ENCODE measurements around the gene SH3PXD2A. TPM values are rescaled to one million over a fixed set of nuclear protein-coding genes. Genes with fewer than 3 reads are reported as not detected.
"Not testable (repeated sequence)": the region's sequence is repeated elsewhere in the genome, so short reads cannot be mapped to it uniquely, and the experiment has no call there.

SH3PXD2A gene
- total RNA-seq, 1 experiment from 2014 or later = 3.1 TPM

DNA sequence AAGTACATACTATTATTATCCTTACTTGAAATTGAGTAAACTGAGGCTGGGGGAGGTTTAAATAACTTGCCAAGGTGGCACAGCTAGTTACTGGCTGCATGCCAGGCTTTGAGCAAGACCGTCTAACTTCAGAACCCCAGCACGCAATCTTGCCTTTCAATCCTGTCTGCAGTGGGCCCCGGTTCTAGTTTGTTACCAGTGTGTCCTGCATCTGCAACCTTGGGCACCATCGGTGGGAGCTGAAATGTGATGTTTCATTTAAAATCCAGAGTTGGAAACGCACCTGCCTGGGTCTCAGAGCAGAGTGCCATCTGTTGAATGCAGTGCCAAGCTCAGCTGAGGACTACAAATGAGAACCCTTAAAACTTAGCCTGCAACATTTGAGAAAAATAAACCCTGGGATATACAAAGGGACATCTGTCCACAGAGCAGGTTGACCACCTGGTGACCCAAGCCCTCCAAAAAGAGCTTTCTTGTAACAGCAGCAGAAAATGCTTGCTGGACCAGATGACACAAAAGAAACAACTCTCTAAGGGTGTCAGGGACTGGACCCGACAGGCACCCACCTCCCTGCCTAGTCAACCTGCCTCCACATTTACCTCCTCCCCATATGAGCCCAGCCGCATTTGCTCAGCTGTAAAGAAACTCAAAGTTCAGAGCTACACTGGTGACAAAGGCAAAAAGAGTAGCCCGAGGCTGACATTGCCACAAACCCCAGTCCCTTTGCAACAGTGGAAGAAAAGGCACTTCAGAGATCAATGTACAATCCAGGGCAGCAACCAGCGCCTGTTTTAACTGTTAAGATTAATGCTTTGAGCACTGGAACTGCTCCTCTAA, 1.7 kb downstream of the SH3PXD2A start:
- in situ Hi-C loops (cut with HindIII; ENCODE audit: low pct_unique_long_range_greater_than_20kb, low sequenced_read_pairs) = no loop called here

DNA sequence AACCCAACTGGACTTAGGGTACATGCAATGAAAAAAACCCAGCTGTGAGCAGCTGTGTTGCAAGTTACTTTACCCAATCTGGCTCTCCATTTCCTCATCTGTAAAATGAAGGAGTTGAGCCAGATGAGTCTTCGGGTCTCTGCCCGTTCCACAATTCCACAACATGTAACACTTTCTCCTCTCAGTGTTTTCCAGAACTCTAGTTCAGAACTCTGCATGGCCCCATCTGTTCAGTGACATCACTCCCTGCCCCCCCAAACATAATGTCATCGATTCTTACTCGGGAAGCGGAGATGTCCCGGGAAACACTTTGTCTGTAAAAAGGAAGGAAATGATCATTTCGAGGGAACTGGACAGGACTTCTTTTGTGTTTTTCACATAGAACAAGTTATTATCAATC, 2.5 kb downstream of the SH3PXD2A start:
- in situ Hi-C loops (cut with HindIII; ENCODE audit: low pct_unique_long_range_greater_than_20kb, low sequenced_read_pairs) = no loop called here

More for the DNA sequence above, 1.7 kb downstream of the SH3PXD2A start:
- no peak for DNase-seq (ENCODE audit: low read depth)

DNA sequence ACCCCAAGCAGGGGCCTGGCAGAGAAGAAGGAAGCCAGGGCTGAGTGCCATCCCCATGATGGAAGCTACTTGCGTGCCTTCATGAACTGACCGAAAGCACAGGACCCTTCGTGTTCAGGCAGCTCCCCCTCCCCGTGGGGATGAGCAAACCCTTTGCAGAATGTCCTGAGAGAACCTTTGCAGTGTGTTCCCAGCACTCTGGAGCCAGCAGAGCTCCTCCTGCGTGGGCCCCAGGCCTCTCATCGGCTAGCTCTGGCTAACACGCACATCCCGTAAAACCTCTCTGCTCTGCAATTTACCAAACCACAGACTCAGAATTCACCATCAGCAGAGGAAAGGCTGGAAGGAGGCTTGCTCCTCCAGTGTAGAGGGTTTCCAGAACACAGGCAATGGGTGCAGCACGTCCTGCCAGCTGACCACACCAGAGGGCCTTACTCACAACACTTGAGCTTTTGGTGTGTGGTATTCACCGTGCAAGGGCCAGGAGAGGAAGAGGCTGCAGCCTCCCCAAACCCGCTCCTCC, 3.1 kb downstream of the SH3PXD2A start:
- no peak for DNase-seq (ENCODE audit: low read depth)
- in situ Hi-C loops (cut with HindIII; ENCODE audit: low pct_unique_long_range_greater_than_20kb, low sequenced_read_pairs) = no loop called here

More for the DNA sequence above, 2.5 kb downstream of the SH3PXD2A start:
- no peak for DNase-seq (ENCODE audit: low read depth)

DNA sequence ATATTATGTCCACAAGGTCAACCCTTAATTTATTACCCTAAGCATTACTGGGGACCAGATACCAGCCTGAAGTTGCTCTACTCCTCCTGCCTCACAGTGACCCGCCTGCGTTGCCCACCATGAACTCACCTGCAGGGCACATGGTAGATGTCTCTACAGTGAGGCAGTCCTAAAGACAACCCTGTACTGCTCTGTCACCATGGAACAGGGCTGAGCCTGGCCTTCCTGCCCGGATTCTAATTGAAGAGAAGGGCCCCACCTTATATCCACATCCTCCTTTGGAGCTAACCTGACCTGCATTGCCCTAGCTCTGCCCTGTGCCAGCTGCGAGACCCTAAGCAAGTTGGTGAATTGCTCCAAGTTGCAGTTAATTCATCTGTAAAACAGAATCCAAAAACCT, 4.1 kb downstream of the SH3PXD2A start:
- in situ Hi-C loops (cut with HindIII; ENCODE audit: low pct_unique_long_range_greater_than_20kb, low sequenced_read_pairs) = no loop called here
- no peak for DNase-seq (ENCODE audit: low read depth)

DNA sequence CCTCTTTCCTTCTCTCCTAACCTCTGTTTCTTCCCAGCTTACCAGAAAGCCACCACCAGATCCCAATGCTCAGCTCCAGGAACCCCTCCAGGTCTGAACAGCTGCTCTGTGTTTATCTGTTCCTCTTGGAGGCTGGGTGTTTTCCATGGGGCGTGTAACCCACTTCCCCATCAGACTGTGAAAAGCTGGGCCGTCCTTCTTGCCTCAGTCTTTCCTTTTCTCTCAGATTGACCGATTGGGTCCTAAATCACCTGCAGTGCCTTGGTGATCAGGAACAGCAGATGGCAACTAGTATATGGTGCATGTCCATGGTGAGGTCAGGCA, 4.8 kb downstream of the SH3PXD2A start:
- no peak for DNase-seq (ENCODE audit: low read depth)
- in situ Hi-C loops (cut with HindIII; ENCODE audit: low pct_unique_long_range_greater_than_20kb, low sequenced_read_pairs) = no loop called here

DNA sequence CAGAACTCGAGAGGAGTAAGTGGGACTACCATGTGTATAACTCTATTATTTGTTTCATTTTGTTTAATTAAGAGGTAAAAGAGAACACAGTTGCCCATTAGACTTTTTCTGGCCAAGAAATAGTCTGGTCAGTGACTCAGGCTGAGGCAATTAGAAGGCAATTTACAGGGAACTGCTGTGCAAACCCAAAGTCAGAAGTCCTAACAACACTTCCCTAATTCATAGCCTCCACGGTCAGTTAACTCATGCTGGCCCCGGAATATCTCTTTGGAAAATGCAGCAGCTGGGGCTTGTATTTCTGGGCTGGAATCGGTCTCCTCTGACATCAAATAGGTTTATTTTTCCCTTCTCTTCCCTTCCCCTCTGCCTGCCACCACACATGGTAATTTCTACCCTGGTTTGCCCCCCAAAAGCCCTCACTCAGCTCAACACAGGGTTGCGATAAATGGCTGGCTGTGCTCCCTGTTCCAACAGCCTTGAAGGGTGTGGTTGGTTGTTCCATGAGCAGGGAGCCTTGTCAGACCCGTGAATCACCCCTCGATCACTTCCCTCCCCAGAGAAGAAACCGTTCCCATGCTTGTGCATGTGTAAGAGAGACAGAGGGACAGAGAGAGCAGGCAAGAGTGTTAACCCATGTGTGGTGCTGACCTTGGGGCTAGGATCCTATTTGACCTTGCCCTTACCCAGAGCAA, 5.3 kb downstream of the SH3PXD2A start:
- in situ Hi-C loops (cut with HindIII; ENCODE audit: low pct_unique_long_range_greater_than_20kb, low sequenced_read_pairs) = no loop called here
- no peak for DNase-seq (ENCODE audit: low read depth)

DNA sequence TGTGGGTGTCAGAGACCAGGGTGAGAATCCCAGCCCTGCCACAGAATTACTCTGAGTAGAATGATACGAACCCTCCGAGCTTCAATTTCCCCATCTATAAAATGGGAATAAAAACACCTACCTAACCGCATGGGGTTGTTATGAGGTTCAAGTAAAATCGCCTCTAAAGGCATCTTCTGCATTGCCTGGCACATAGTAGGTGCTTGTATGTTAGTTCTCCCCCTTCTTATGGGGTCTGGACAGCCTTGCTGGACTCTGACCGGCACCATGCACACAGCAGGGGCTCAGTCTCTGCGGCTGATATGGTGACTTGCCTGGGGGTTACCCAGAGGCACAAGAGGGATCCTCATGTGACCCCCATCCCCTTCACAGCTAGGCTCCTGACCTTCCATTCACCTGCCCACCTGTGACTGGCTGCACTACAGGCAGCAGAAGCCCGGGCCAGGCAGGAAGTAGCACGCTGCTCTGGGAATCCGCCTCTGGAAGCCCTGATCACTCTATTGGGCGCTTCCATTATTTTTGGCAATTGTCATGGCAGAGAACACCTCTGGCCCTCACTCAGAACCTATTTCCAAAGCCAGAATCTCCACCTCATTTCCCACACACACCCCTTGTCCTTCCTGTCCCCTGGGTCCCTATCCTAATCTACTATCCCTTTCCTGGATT, 6.0 kb downstream of the SH3PXD2A start:
- in situ Hi-C loops (cut with HindIII; ENCODE audit: low pct_unique_long_range_greater_than_20kb, low sequenced_read_pairs) = no loop called here
- DNase-seq (ENCODE audit: low read depth) = no peak

DNA sequence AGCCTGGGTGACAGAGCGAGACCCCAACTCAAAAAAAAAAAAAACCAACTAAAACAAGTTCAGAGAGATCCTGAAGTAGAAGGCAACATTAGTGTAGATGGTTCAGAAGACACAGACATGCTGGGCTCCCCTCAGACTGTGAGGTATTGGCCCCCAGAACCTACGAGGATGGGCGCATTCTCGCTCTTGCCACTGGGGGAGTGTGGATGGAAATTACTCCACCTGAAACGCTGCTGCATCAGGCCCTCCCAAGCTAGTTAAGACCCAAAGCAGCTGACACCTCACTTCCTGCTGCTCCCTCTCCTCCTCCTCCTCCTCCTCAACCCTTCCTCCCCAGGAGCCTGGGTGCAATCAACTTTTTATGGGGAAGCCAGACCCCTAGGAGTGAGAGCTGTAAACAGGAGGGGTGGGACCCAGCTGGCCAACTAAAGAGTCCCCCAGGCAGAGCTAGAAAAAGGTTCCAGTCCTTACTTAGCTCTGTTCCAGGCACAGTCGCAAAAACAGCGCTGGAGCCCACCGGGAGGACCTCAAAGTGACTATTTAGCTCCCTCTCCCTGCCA, 7.4 kb downstream of the SH3PXD2A start:
- in situ Hi-C loops (cut with HindIII; ENCODE audit: low pct_unique_long_range_greater_than_20kb, low sequenced_read_pairs) = no loop called here
- no peak for DNase-seq (ENCODE audit: low read depth)

DNA sequence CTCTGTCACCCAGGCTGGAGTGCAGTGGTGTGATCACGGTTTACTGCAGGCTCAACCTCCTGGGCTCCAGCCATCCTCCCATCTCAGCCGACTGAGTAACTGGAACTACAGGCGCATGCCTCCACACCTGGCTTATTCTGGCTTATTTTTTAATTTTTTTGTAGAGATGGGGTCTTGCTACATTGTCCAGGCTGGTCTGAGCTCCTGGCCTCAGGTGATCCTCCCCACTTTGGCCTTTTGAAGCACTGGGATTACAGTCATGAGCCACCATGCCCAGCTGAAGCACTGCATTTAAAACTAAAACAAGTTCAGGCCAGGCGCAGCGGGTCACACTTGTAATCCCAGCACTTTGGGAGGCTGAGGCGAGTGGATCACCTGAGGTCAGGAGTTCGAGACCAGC, 8.0 kb downstream of the SH3PXD2A start:
- in situ Hi-C loops (cut with HindIII; ENCODE audit: low pct_unique_long_range_greater_than_20kb, low sequenced_read_pairs) = no loop called here
- DNase-seq (ENCODE audit: low read depth) = no peak

DNA sequence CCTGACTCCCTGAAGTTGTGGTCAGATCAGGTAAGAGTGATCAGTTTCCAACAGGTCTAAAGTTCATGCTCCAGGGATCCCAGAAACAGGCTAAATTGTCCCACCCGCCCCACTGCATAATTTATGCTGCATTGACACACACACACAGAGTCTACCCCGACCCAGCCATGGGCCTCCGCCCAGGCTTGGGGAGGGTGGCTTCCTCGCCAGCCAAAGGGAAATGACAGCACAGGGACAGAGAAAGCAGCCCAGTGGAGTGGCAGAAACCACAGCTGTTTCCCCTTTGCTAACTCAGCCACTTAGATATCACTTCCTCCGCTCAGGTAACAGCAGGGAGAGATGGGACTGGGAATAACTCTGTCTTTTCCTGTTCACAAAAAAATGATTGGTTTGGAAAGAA, 9.4 kb downstream of the SH3PXD2A start:
- DNase-seq (ENCODE audit: low read depth) = no peak
- in situ Hi-C loops (cut with HindIII; ENCODE audit: low pct_unique_long_range_greater_than_20kb, low sequenced_read_pairs) = no loop called here

DNA sequence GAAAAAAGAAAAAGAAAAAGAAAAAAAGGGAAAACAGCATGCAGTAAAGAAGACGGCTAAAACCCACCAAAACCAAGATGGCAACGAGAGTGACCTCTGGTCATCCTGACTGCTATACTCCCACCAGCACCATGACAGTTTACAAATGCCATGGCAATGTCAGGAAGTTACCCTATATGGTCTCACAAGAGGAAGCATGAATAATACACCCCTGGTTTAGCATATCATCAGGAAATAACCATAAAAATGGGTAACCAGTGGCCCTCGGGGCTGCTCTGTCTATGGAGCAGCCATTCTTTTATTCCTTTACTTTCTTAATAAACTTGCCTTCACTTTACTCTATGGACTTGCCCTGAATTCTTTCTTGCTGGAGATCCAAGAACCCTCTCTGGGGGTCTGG, 10.0 kb downstream of the SH3PXD2A start:
- in situ Hi-C loops (cut with HindIII; ENCODE audit: low pct_unique_long_range_greater_than_20kb, low sequenced_read_pairs); DNase-seq (ENCODE audit: low read depth): not testable (repeated sequence)

DNA sequence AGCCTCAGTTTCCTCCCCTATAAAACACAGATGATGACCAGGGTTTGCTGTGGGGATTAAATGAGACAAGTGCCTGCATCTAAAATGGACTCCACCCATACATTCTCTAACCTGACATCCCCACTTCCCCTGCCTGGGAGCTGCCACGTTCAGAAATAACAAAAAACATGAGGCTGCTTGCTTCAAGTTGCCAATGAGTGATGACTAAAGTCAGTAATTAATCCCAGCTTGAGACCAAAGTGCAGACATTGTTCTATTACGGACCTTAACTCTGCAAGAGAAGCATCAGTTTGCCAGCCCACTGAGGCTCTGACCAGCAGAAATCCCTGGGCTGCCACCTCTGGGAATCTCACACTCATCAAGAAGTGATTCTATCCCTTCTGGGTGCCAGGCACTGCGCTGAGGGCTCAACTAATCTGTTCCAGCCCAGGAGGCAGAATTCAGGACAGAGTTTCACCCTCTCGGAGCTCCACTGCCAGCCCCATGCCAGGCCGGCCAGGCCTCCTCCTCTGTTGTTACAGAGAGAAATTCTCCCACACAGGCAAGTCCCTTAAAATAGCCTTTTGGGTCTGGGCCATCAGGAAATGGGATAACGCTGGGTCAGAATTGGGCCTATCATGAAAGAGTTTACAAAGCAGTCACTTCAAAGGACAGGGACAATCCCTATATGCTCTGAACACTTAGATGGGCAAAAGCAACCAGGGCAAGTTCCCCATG, 11.4 kb downstream of the SH3PXD2A start:
- DNase-seq (ENCODE audit: low read depth) = no peak
- in situ Hi-C loops (cut with HindIII; ENCODE audit: low pct_unique_long_range_greater_than_20kb, low sequenced_read_pairs) = no loop called here

DNA sequence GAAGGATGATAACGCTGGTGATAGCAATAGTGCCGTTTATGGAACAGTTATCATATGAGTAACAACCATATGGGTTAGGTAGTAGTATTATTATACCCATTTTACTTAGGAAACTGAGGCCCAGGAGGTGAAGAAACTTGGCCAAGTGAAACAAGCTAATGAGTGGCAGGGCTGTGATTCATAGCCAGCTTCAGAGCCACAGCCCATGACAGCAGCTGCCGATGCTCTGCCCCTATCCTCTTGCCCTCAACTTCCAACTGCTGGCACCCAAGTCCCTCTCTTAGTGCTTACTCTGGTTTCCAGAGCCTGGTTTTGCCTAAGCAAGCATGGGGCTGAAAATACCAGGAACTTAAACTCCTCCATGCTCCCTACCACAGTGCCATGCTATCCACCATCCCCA, 12.3 kb downstream of the SH3PXD2A start:
- no peak for DNase-seq (ENCODE audit: low read depth)
- in situ Hi-C loops (cut with HindIII; ENCODE audit: low pct_unique_long_range_greater_than_20kb, low sequenced_read_pairs) = no loop called here

DNA sequence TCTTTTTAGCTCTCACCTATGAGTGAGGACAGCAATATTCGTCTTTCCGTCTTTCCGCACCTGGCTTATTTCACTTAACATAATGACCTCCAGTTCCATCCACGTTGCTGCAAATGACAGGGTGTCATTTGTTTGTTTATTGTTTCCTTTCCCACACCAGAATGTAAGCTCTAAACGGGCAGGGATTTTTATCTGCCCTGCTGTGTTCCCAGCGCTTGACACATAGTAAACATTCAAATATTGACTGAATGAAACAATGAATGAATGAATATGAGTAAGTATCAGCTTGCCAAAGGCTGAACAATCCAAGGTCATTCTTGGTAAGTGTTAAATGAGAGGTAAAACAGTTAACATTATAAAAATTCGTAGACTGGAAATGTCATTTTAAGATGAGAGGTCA, 12.8 kb downstream of the SH3PXD2A start:
- in situ Hi-C loops (cut with HindIII; ENCODE audit: low pct_unique_long_range_greater_than_20kb, low sequenced_read_pairs) = no loop called here
- DNase-seq (ENCODE audit: low read depth) = no peak

DNA sequence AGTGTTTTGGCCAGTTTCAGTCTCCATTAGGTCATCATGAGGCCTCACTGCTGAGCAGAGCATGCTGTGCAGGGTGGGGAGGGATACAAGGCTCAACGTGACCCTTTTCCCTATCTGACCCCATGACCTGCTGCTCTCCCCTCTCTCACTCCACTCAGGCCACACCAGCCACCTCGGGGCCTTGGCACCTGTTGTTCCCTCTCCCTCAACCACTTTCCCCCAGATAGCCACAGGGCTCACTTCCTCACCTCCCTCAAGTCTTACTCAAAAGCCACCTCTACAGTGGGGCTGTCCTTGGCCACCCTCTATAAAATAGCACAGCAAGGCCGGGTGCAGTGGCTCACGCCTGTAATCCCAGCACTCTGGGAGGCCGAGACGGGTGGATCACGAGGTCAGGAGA, 13.9 kb downstream of the SH3PXD2A start:
- in situ Hi-C loops (cut with HindIII; ENCODE audit: low pct_unique_long_range_greater_than_20kb, low sequenced_read_pairs) = no loop called here

DNA sequence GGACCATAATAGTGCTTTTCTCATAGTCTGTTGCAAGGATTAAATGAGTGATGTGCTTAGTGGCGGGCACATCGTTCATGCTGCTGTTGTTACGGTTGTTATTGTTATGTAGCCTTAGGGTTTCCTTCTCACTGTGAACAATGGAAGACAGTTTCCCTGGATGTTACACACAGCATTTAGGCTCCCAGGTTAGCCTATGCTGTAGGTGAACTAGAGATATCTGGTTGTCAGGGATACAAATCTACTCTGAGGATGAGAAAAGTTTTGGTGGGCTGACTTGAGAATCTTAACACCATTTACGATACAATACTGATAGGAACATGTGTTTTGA, 14.7 kb downstream of the SH3PXD2A start:
- no peak for DNase-seq (ENCODE audit: low read depth)
- in situ Hi-C loops (cut with HindIII; ENCODE audit: low pct_unique_long_range_greater_than_20kb, low sequenced_read_pairs) = no loop called here

More for the DNA sequence above, 13.9 kb downstream of the SH3PXD2A start:
- no peak for DNase-seq (ENCODE audit: low read depth)

DNA sequence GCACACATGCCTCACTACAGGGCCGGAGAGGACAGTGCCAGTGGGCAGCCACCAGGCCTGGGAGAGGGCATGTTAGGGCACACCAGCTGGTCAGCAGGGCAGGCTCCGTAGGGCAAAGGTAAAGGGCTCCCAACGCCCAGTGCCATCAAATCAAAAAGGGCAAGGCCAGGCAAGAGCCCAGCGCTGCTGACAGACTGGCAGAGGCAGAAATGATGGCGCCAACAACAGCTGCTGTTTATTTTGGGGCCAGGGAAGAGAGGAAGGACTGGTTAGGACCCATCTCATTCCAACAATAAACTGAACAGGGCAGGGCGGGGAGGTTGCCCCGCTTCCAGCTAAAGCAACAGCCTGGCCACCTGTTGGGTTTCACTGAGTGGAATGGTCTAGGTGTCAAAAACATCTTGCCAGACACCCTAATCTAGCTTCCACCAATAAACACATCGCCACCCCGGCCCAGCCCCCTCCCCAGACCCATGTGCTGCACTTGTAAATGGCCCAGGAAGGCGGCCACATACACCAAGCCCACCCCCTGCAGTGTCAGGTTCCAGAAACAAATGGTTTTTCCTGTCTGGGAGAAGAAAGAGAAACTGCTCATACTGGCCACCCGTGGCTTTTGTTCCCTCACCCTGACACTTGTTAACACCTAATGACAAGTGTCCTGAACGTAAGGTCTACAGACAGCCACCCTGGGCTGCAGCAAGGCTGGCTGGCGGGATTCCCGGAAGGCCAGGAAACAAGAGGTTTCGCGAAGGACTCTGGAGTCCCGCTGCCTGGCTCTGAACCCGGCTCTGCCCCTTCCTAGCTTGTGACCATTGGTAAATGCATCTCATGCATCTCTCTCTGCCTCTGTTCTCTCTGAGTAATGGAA, 15.3 kb downstream of the SH3PXD2A start:
- DNase-seq (ENCODE audit: low read depth) = no peak
- in situ Hi-C loops (cut with HindIII; ENCODE audit: low pct_unique_long_range_greater_than_20kb, low sequenced_read_pairs) = no loop called here

DNA sequence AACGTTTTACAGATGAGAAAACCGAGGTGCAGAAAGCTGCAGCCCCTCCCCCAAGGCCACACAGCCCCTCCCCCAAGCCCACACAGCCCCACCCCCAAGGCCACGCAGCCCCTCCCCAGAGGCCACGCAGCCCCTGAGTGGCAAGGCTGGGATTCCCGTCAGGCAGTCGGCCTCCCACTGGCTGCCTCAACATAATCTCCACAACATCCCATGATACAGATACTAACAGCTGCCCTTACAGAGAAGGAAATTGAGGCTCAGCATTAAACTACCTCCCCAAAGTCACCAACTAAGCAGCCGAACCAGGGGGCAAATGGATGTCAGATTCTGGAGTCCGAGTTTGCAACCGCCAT, 15.9 kb downstream of the SH3PXD2A start:
- in situ Hi-C loops (cut with HindIII; ENCODE audit: low pct_unique_long_range_greater_than_20kb, low sequenced_read_pairs) = no loop called here
- no peak for DNase-seq (ENCODE audit: low read depth)

Measured in Caki2 (cell line).